ENCODE results near the gene GSS. TPM values are rescaled to one million over a fixed set of nuclear protein-coding genes. Genes with fewer than 3 reads are reported as not detected.

GSS gene
- polyA plus RNA-seq, 2 donors, result 40.9 to 48.3 TPM

DNA sequence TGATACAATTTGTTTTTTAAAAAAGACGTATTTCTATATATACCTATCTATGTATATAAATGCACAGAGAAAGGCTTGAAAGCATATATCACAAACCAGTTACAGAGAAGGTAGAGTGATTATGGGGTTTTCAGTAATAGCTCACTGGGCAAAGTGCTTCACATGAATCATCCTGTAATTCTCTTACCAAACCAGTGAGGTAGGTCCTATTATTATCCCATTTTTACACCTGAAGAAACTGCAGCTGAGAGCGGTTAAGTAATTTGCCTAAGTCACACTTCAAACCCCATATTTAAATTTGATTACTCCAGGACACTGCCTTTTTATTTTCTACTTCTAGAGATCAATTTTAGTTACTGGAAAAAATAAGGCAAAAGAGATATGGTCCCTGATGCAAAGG lies 4.4 kb downstream of the GSS start:
- H3K36me3 ChIP-seq (ENCODE audit: control insufficient read depth in 2 of 2, insufficient read depth in 2 of 2, low read length in 1 of 2), result no peaks in the 10 kb centered on the region
- peaks cover 0 to 3% of the 10 kb centered on the region in 2 donors for H3K4me1 ChIP-seq (ENCODE audit: control insufficient read depth in 2 of 2, insufficient read depth in 2 of 2, low read length in 1 of 2)
- peak overlapping the region; percentile 17 to 82 for H3K27ac ChIP-seq (ENCODE audit: low read depth in 2 of 2, low read length in 1 of 2)
- H3K27me3 ChIP-seq (ENCODE audit: control insufficient read depth in 1 of 2, insufficient read depth in 2 of 2, low read length in 2 of 2), result no peaks in the 10 kb centered on the region
- H3K9me3 ChIP-seq (ENCODE audit: control insufficient read depth in 2 of 2, insufficient read depth in 1 of 2, low read depth in 1 of 2, low read length in 1 of 2), result no peaks in the 10 kb centered on the region
- H3K4me3 ChIP-seq (ENCODE audit: low read depth in 1 of 2, low read length in 2 of 2), result no peak overlapping the region
- WGBS, 2 donors, result 80 to 90% methylated on average over 2 of the region's 2 CpGs

DNA sequence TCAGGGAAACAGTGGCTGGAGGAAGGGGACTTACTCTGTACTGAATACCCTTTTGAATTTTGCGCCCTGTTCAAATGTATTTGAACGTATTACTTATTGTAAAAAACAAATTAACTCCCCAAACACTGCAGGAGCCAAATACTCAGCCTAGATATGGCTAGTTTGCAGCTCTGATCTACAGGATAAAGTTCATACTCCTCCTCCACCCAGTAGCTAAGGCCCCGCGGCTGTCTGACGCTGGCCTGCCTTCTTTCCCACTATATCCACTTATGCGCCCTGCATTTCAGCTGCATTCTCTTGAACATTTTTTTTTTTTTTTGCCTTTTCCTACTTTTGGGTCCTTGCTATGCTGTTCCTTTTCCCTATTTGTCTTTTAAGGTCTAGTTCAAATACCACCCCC lies 6.5 kb downstream of the GSS start:
- Histone ChIP-seq H3K27ac (ENCODE audit: low read depth in 2 of 2, low read length in 1 of 2) (no peak overlapping the region), H3K27me3 (ENCODE audit: control insufficient read depth in 1 of 2, insufficient read depth in 2 of 2, low read length in 2 of 2) (no peaks in the 10 kb centered on the region), H3K9me3 (ENCODE audit: control insufficient read depth in 2 of 2, insufficient read depth in 1 of 2, low read depth in 1 of 2, low read length in 1 of 2) (no peaks in the 10 kb centered on the region), H3K4me1 (ENCODE audit: control insufficient read depth in 2 of 2, insufficient read depth in 2 of 2, low read length in 1 of 2) (peaks cover 3 to 4% of the 10 kb centered on the region in 2 donors), H3K4me3 (ENCODE audit: low read depth in 1 of 2, low read length in 2 of 2) (no peak overlapping the region), H3K36me3 (ENCODE audit: control insufficient read depth in 2 of 2, insufficient read depth in 2 of 2, low read length in 1 of 2) (peaks cover 0 to 4% of the 10 kb centered on the region in 2 donors)
- 92 to 93% methylated on average over 6 of the region's 6 CpGs for WGBS, 2 donors

DNA sequence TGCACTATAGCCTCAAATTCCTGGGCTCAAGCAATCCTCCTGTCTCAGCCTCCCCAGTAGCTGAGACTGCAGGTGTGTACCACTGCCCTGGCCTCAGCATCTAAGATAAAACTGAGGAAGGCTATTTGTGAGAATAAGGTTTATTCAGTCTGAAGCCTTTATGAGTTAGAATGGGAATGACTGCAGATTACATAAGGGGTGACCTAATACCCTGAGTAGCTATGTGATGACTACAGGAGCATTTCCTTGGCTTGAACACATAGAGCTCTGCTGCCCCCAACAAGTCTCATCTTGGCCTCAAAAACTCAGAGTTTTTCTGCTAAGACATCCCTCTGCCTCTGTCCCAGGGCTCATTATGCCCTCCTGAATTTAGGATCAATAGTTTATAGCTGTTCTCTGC lies 7.6 kb downstream of the GSS start:
- Histone ChIP-seq H3K4me1 (ENCODE audit: control insufficient read depth in 2 of 2, insufficient read depth in 2 of 2, low read length in 1 of 2) (peaks cover 4 to 7% of the 10 kb centered on the region in 2 donors), H3K9me3 (ENCODE audit: control insufficient read depth in 2 of 2, insufficient read depth in 1 of 2, low read depth in 1 of 2, low read length in 1 of 2) (no peaks in the 10 kb centered on the region), H3K27ac (ENCODE audit: low read depth in 2 of 2, low read length in 1 of 2) (no peak overlapping the region), H3K27me3 (ENCODE audit: control insufficient read depth in 1 of 2, insufficient read depth in 2 of 2, low read length in 2 of 2) (no peaks in the 10 kb centered on the region), H3K36me3 (ENCODE audit: control insufficient read depth in 2 of 2, insufficient read depth in 2 of 2, low read length in 1 of 2) (peaks cover 0 to 9% of the 10 kb centered on the region in 2 donors), H3K4me3 (ENCODE audit: low read depth in 1 of 2, low read length in 2 of 2) (no peak overlapping the region)

DNA sequence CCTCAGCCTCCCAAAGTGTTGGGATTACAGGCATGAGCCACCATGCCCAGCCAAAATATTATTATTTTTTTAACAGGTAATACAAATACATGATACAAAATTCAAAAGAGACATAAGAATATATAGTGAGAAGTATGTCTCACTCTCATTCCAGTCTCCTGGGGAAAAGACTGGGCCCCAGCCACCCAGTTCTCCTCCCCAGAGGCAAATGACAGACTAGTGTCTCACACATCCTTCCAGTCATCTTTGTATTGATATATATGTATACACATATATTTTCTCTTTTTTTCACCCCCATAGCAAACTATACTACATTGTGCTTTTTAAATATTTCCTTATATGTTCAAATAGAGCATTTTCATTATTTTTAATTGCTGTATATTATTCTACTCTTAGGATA lies 8.3 kb downstream of the GSS start:
- Histone ChIP-seq H3K4me1 (ENCODE audit: control insufficient read depth in 2 of 2, insufficient read depth in 2 of 2, low read length in 1 of 2) (peaks cover 4 to 7% of the 10 kb centered on the region in 2 donors), H3K4me3 (ENCODE audit: low read depth in 1 of 2, low read length in 2 of 2) (no peak overlapping the region), H3K27me3 (ENCODE audit: control insufficient read depth in 1 of 2, insufficient read depth in 2 of 2, low read length in 2 of 2) (no peaks in the 10 kb centered on the region), H3K27ac (ENCODE audit: low read depth in 2 of 2, low read length in 1 of 2) (no peak overlapping the region), H3K9me3 (ENCODE audit: control insufficient read depth in 2 of 2, insufficient read depth in 1 of 2, low read depth in 1 of 2, low read length in 1 of 2) (no peaks in the 10 kb centered on the region), H3K36me3 (ENCODE audit: control insufficient read depth in 2 of 2, insufficient read depth in 2 of 2, low read length in 1 of 2) (peaks cover 0 to 15% of the 10 kb centered on the region in 2 donors)

DNA sequence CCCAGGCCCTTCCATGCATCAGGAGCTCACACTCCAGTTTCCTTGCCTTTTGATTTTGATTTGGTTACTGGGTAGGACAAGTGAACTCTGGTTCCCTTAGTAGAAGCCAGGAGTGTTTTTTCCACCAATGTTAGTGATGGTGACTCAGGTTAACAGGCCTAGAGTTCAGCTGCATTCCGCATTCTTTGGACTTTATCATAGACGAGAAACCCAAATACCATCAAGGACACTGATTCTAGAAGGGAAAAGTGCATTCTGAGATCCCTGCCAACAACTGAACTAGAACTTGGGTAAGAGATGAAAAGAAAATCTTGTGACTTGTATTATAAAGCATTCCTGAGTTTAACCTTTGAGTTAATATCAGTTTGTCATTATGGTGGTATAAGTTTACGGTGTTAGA lies 8.9 kb downstream of the GSS start:
- H3K4me3 ChIP-seq (ENCODE audit: low read depth in 1 of 2, low read length in 2 of 2), result no peak overlapping the region
- peaks cover under 1 to 21% of the 10 kb centered on the region in 2 donors for H3K36me3 ChIP-seq (ENCODE audit: control insufficient read depth in 2 of 2, insufficient read depth in 2 of 2, low read length in 1 of 2)
- no peak overlapping the region for H3K27ac ChIP-seq (ENCODE audit: low read depth in 2 of 2, low read length in 1 of 2)
- 89 to 97% methylated on average over 3 of the region's 3 CpGs for WGBS, 2 donors
- no peaks in the 10 kb centered on the region for H3K9me3 ChIP-seq (ENCODE audit: control insufficient read depth in 2 of 2, insufficient read depth in 1 of 2, low read depth in 1 of 2, low read length in 1 of 2)
- H3K4me1 ChIP-seq (ENCODE audit: control insufficient read depth in 2 of 2, insufficient read depth in 2 of 2, low read length in 1 of 2), result peaks cover 4 to 6% of the 10 kb centered on the region in 2 donors
- H3K27me3 ChIP-seq (ENCODE audit: control insufficient read depth in 1 of 2, insufficient read depth in 2 of 2, low read length in 2 of 2), result no peaks in the 10 kb centered on the region

DNA sequence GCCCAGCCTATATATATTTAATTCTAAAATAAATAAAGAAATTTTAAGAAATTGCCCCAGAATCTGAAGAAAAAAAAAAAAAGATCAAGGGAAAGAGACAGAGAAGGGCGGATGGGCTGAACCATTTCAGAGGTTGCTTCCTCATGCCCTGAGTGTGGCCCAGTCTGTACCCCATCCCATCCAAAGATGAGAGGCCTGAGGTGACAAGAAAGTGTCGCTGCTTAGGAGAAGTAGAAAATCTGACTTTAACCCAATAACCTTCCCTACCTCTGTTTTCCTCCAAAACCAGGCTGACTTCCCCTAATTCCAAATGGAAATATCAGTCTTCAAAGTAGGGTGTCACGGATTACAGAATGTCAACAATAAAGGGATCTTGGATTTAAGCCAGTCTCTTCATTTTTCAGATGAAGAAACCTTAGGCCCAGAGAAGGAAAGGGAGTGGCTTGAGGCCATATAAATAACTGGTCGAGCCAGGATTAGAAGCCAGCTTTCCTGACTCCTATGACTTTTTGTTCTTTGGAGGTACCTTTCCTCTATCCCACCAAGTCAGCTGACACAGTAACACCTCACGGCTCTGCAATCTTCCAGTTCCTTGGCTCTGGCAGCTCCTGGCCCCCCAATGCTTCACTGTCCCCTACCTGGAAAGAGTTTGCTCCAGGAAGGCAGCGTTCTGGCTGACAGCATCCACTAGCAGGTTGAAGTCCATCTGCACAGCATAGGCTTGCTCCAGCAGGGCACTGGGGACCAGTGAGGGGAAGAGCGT lies 10.1 kb downstream of the GSS start:
- Histone ChIP-seq H3K27ac (ENCODE audit: low read depth in 2 of 2, low read length in 1 of 2) (peak overlapping the region in 1 of 2 donors; percentile 64), H3K9me3 (ENCODE audit: control insufficient read depth in 2 of 2, insufficient read depth in 1 of 2, low read depth in 1 of 2, low read length in 1 of 2) (no peaks in the 10 kb centered on the region), H3K4me3 (ENCODE audit: low read depth in 1 of 2, low read length in 2 of 2) (no peak overlapping the region), H3K4me1 (ENCODE audit: control insufficient read depth in 2 of 2, insufficient read depth in 2 of 2, low read length in 1 of 2) (peaks cover 4% of the 10 kb centered on the region in 2 donors), H3K27me3 (ENCODE audit: control insufficient read depth in 1 of 2, insufficient read depth in 2 of 2, low read length in 2 of 2) (no peaks in the 10 kb centered on the region), H3K36me3 (ENCODE audit: control insufficient read depth in 2 of 2, insufficient read depth in 2 of 2, low read length in 1 of 2) (peaks cover 3 to 23% of the 10 kb centered on the region in 2 donors)
- WGBS, 2 donors, result 63 to 64% methylated on average over 7 of the region's 7 CpGs

GRCh38 chr20:34943808-34944567 lies 11.6 kb downstream of the GSS start:
- H3K27me3 ChIP-seq (ENCODE audit: control insufficient read depth in 1 of 2, insufficient read depth in 2 of 2, low read length in 2 of 2), result no peaks in the 10 kb centered on the region
- no peak overlapping the region for H3K27ac ChIP-seq (ENCODE audit: low read depth in 2 of 2, low read length in 1 of 2)
- peaks cover 4% of the 10 kb centered on the region in 2 donors for H3K4me1 ChIP-seq (ENCODE audit: control insufficient read depth in 2 of 2, insufficient read depth in 2 of 2, low read length in 1 of 2)
- H3K4me3 ChIP-seq (ENCODE audit: low read depth in 1 of 2, low read length in 2 of 2), result no peak overlapping the region
- H3K36me3 ChIP-seq (ENCODE audit: control insufficient read depth in 2 of 2, insufficient read depth in 2 of 2, low read length in 1 of 2), result peaks cover 3 to 23% of the 10 kb centered on the region in 2 donors
- no peaks in the 10 kb centered on the region for H3K9me3 ChIP-seq (ENCODE audit: control insufficient read depth in 2 of 2, insufficient read depth in 1 of 2, low read depth in 1 of 2, low read length in 1 of 2)
- 75 to 87% methylated on average over 2 of the region's 2 CpGs for WGBS, 2 donors

GRCh38 chr20:34942301-34942700 lies 13.3 kb downstream of the GSS start:
- Histone ChIP-seq H3K27me3 (ENCODE audit: control insufficient read depth in 1 of 2, insufficient read depth in 2 of 2, low read length in 2 of 2) (no peaks in the 10 kb centered on the region), H3K9me3 (ENCODE audit: control insufficient read depth in 2 of 2, insufficient read depth in 1 of 2, low read depth in 1 of 2, low read length in 1 of 2) (no peaks in the 10 kb centered on the region), H3K4me3 (ENCODE audit: low read depth in 1 of 2, low read length in 2 of 2) (no peak overlapping the region), H3K36me3 (ENCODE audit: control insufficient read depth in 2 of 2, insufficient read depth in 2 of 2, low read length in 1 of 2) (peaks cover 3 to 32% of the 10 kb centered on the region in 2 donors), H3K27ac (ENCODE audit: low read depth in 2 of 2, low read length in 1 of 2) (no peak overlapping the region), H3K4me1 (ENCODE audit: control insufficient read depth in 2 of 2, insufficient read depth in 2 of 2, low read length in 1 of 2) (peaks cover 4% of the 10 kb centered on the region in 2 donors)
- 94 to 98% methylated on average over 9 of the region's 9 CpGs for WGBS, 2 donors

DNA sequence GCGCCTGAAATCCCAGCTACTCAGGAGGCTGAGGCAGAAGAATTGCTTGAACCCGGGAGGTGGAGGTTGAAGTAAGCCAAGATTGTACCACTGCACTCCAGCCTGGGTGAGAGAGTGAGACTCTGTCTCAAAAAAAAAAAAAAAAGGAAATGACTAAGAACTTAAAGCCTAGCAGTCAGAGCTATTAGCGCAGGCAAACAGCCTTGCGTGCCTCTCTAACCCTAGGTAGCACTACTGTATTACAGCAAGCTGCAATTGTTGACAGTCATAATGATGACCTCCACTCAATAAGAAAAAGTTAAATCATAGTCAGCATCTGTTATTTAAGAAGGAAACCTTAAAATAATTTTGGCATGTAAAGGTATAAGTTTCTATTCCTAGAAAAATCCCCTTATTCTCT lies 14.4 kb downstream of the GSS start:
- peaks cover 3 to 32% of the 10 kb centered on the region in 2 donors for H3K36me3 ChIP-seq (ENCODE audit: control insufficient read depth in 2 of 2, insufficient read depth in 2 of 2, low read length in 1 of 2)
- H3K27me3 ChIP-seq (ENCODE audit: control insufficient read depth in 1 of 2, insufficient read depth in 2 of 2, low read length in 2 of 2), result no peaks in the 10 kb centered on the region
- H3K4me1 ChIP-seq (ENCODE audit: control insufficient read depth in 2 of 2, insufficient read depth in 2 of 2, low read length in 1 of 2), result peaks cover 4% of the 10 kb centered on the region in 2 donors
- 86 to 91% methylated on average over 4 of the region's 4 CpGs for WGBS, 2 donors
- H3K9me3 ChIP-seq (ENCODE audit: control insufficient read depth in 2 of 2, insufficient read depth in 1 of 2, low read depth in 1 of 2, low read length in 1 of 2), result no peaks in the 10 kb centered on the region
- no peak overlapping the region for H3K27ac ChIP-seq (ENCODE audit: low read depth in 2 of 2, low read length in 1 of 2)
- no peak overlapping the region for H3K4me3 ChIP-seq (ENCODE audit: low read depth in 1 of 2, low read length in 2 of 2)

Measured in esophagus (tissue), 2 donors.